K562 (cell line): ENCODE data around the gene GAS2L1.

ENCODE experiments used
- ZNF146 ChIP-seq: IDR thresholded peaks from one replicate; pipeline ENCODE4 v1.6.1; 2018; ENCODE audit warnings: missing compliant biosample characterization; ENCODE audit not compliant: unreplicated experiment
- ZNF174 ChIP-seq: fragments of 250-450 bp; sonication (Bioruptor Pico); IDR thresholded peaks from 2 replicates; pipeline ENCODE4 v1.4.0; 2020; ENCODE audit warnings: mild to moderate bottlenecking
- ZNF780A ChIP-seq: fragments of 250-450 bp; sonication (Bioruptor Pico); IDR thresholded peaks from 2 replicates; pipeline ENCODE4 v1.5.0; 2021; ENCODE audit warnings: mild to moderate bottlenecking
- TF ChIP-seq, protein P1 (sequence below), 3 experiments: IDR thresholded peaks in 2 of 3; conservative IDR thresholded peaks in 1 of 3; 2 replicates each; pipeline ENCODE4 v1.5.1; 2011 to 2012; ENCODE audit warnings: low read length in 3 of 3, mild to moderate bottlenecking in 3 of 3, control low read depth in 2 of 3, improper control_type of control experiment in 1 of 3, inconsistent platforms in 1 of 3, low read depth in 1 of 3, mixed read lengths in 1 of 3, moderate library complexity in 1 of 3; ENCODE audit not compliant: insufficient read depth in 2 of 3

DNA sequence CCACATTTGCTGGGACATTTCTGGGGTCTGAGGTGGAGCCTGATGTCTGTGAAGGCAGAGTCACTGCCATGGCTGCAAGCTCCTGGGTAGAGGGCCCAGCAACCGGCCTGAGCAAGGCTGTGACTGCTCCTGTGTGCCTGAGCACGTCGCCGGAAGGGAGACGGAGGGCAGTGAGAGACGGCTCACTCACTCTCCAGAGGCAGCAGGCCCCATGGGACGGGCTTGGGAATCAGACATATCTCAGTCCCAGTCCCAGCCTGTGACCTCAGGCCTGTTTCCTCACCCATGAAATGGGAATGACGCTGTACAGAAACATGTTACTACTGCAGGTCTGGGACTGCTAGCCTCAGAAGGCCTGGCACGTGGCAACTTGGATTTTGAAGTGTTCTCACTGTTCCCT is 45.4 kb downstream of the GAS2L1 start:
- TF ChIP-seq ZNF146 (no peak), ZNF174 (CRISPR knock-in tag) (no peak), ZNF780A (CRISPR knock-in tag) (no peak)
- TF ChIP-seq, protein P1, sequence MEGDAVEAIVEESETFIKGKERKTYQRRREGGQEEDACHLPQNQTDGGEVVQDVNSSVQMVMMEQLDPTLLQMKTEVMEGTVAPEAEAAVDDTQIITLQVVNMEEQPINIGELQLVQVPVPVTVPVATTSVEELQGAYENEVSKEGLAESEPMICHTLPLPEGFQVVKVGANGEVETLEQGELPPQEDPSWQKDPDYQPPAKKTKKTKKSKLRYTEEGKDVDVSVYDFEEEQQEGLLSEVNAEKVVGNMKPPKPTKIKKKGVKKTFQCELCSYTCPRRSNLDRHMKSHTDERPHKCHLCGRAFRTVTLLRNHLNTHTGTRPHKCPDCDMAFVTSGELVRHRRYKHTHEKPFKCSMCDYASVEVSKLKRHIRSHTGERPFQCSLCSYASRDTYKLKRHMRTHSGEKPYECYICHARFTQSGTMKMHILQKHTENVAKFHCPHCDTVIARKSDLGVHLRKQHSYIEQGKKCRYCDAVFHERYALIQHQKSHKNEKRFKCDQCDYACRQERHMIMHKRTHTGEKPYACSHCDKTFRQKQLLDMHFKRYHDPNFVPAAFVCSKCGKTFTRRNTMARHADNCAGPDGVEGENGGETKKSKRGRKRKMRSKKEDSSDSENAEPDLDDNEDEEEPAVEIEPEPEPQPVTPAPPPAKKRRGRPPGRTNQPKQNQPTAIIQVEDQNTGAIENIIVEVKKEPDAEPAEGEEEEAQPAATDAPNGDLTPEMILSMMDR (IDR thresholded peaks at IDR 0.05 in 2 of 3, conservative IDR thresholded peaks at IDR 0.05 in 1 of 3; ENCODE audit: insufficient read depth in 2 of 3, low read depth in 1 of 3, low read length in 3 of 3): no peak
